Caco-2 (cell line): ENCODE measurements around the gene RAD51D. TPM values are rescaled to one million over a fixed set of nuclear protein-coding genes. Genes with fewer than 3 reads are reported as not detected.

ENCODE experiments used
- BruUV-seq: library from RNA; stranded (reverse); fragments of 400-500 nt; replicated peaks from 2 replicates; lab custom pipeline; 2021; lab: Mats Ljungman, UMichigan
- CTCF ChIA-PET: fragments of 300-600 bp; sonication (Branson Sonifier 250); formaldehyde crosslinking; loops from one replicate; lab custom pipeline; 2022; ENCODE audit warnings: antibody characterized with exemption; lab: Charles Lee
- POLR2A ChIA-PET: fragments of 300-600 bp; sonication (Branson Sonifier 250); formaldehyde crosslinking; loops from one replicate; lab custom pipeline; 2022; ENCODE audit warnings: antibody characterized with exemption; lab: Charles Lee
- DNase-seq, 2 experiments: peaks; one replicate each; pipeline versions ENCODE4 v3.0.0 to v3.0.0-alpha.2; 2020 to 2022
- H3K27me3 ChIP-seq: replicated peaks from 2 replicates; pipeline ENCODE4 v1.6.0; 2011; ENCODE audit warnings: low read length; ENCODE audit not compliant: control insufficient read depth, insufficient read depth
- H3K36me3 ChIP-seq: 2 replicates; pipeline ENCODE4 v1.5.1; 2011; ENCODE audit warnings: low read length; ENCODE audit not compliant: control insufficient read depth, insufficient read depth
- H3K4me1 ChIP-seq: fragments of 250-450 bp; sonication (Bioruptor Pico); 2 replicates; pipeline ENCODE4 v1.5.1; 2020; ENCODE audit warnings: mild to moderate bottlenecking
- H3K4me3 ChIP-seq: 2 replicates; pipeline ENCODE4 v1.5.1; 2011; ENCODE audit warnings: low read depth, mild to moderate bottlenecking, control low read depth, low read length
- H3K9me3 ChIP-seq: fragments of 250-450 bp; sonication (Bioruptor Pico); 2 replicates; pipeline ENCODE4 v1.5.1; 2020; ENCODE audit warnings: mild to moderate bottlenecking, moderate library complexity
- H3K27ac Mint-ChIP-seq: one replicate; pipeline ENCODE4 v1.8.0; 2022; ENCODE audit warnings: mixed read lengths; ENCODE audit not compliant: unreplicated experiment
- H3K27me3 Mint-ChIP-seq: one replicate; pipeline ENCODE4 v1.8.0; 2022; ENCODE audit warnings: mixed read lengths; ENCODE audit not compliant: insufficient read depth, unreplicated experiment
- H3K36me3 Mint-ChIP-seq: one replicate; pipeline ENCODE4 v1.8.0; 2022; ENCODE audit warnings: mild to moderate bottlenecking, mixed read lengths; ENCODE audit not compliant: insufficient read depth, unreplicated experiment
- H3K4me1 Mint-ChIP-seq: one replicate; pipeline ENCODE4 v1.8.0; 2022; ENCODE audit warnings: low read depth, mixed read lengths; ENCODE audit not compliant: unreplicated experiment
- H3K4me3 Mint-ChIP-seq: one replicate; pipeline ENCODE4 v1.8.0; 2022; ENCODE audit warnings: mild to moderate bottlenecking, moderate library complexity, mixed read lengths; ENCODE audit not compliant: unreplicated experiment
- H3K9me3 Mint-ChIP-seq: one replicate; pipeline ENCODE4 v1.8.0; 2022; ENCODE audit warnings: mixed read lengths; ENCODE audit not compliant: unreplicated experiment
- CTCF ChIP-seq, 2 experiments: fragments of 200-600 bp in 1 of 2; IDR thresholded peaks; 1 replicate in 1 of 2; 2 replicates in 1 of 2; pipeline versions ENCODE4 v1.5.1 to v1.8.0; 2011 to 2022; ENCODE audit warnings: antibody characterized with exemption in 1 of 2, control low read depth in 1 of 2, inconsistent platforms in 1 of 2, low read depth in 1 of 2, low read length in 1 of 2, mild to moderate bottlenecking in 1 of 2, moderate library complexity in 1 of 2; ENCODE audit not compliant: insufficient read depth in 1 of 2, severe bottlenecking in 1 of 2, unreplicated experiment in 1 of 2
- intact Hi-C: fragments of 100-400 bp; cut with micrococcal nuclease; formaldehyde crosslinking; loops from one replicate; pipeline ENCODE4 v1.10.0; 2022; ENCODE audit not compliant: unreplicated experiment
- total RNA-seq: library from RNA; stranded (reverse); gene quantifications from 2 replicates; pipeline ENCODE4 v1.2.3, GENCODE V29; 2022

RAD51D gene
- total RNA-seq, 1 experiment from 2014 or later = 31.8 TPM

GRCh38 chr17:35084987-35085386, 34.7 kb downstream of the RAD51D start:
- ChIA-PET CTCF (interaction anchor here (0.6 kb wide), 1 partner anchor 15 kb away, joined by 3 read pairs; no protein-coding TSS in a partner anchor), POLR2A (no interaction called here)
- no peak for DNase-seq
- no peak overlapping the region for H3K27ac Mint-ChIP-seq
- intact Hi-C loops = no loop called here
- peaks cover 6% of the 10 kb centered on the region for H3K36me3 Mint-ChIP-seq
- TF ChIP-seq CTCF (IDR thresholded peaks at IDR 0.05; ENCODE audit: insufficient read depth in 1 of 2, low read depth in 1 of 2, low read length in 1 of 2, severe bottlenecking in 1 of 2, unreplicated experiment in 1 of 2) = no peak
- no peak overlapping the region for H3K4me3 ChIP-seq
- H3K4me1 ChIP-seq = peaks cover 26% of the 10 kb centered on the region
- H3K4me1 Mint-ChIP-seq = peaks cover 28% of the 10 kb centered on the region
- no peaks in the 10 kb centered on the region for H3K9me3 ChIP-seq
- H3K9me3 Mint-ChIP-seq = no peaks in the 10 kb centered on the region
- H3K36me3 ChIP-seq = no peaks in the 10 kb centered on the region
- no peaks in the 10 kb centered on the region for H3K27me3 Mint-ChIP-seq
- H3K27me3 ChIP-seq = no peaks in the 10 kb centered on the region
- H3K4me3 Mint-ChIP-seq = no peak overlapping the region
- BruUV-seq = no TSS peak

DNA sequence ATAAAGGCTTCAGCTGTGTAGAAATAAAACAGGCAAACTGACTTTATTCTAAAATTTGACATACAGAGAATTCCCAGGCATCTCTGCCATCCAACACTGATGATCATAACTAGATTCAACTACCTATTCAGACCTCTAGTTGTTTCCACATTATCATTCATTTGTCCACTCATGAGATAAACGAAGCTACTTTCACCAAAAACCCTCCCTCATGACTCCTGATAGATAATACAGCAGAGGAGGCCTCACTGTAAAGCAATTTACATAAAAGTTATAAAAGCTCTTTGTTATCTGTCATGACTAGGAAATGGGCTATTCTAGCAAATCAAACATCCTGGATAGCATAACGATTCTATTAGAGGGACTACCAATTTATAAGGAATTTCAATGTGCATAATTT, 36.6 kb downstream of the RAD51D start:
- H3K4me1 Mint-ChIP-seq = peaks cover 35% of the 10 kb centered on the region
- H3K27ac Mint-ChIP-seq = no peak overlapping the region
- BruUV-seq = no TSS peak
- no peaks in the 10 kb centered on the region for H3K27me3 Mint-ChIP-seq
- no peaks in the 10 kb centered on the region for H3K9me3 Mint-ChIP-seq
- POLR2A ChIA-PET = no interaction called here
- H3K36me3 Mint-ChIP-seq = peaks cover 6% of the 10 kb centered on the region
- DNase-seq = no peak
- Histone ChIP-seq H3K36me3 (no peaks in the 10 kb centered on the region), H3K9me3 (no peaks in the 10 kb centered on the region), H3K4me1 (peaks cover 38% of the 10 kb centered on the region), H3K27me3 (no peaks in the 10 kb centered on the region), H3K4me3 (no peak overlapping the region)
- H3K4me3 Mint-ChIP-seq = no peak overlapping the region
- TF ChIP-seq CTCF (IDR thresholded peaks at IDR 0.05; ENCODE audit: insufficient read depth in 1 of 2, low read depth in 1 of 2, low read length in 1 of 2, severe bottlenecking in 1 of 2, unreplicated experiment in 1 of 2) = no peak
- intact Hi-C loops = no loop called here
- CTCF ChIA-PET = no interaction called here

DNA sequence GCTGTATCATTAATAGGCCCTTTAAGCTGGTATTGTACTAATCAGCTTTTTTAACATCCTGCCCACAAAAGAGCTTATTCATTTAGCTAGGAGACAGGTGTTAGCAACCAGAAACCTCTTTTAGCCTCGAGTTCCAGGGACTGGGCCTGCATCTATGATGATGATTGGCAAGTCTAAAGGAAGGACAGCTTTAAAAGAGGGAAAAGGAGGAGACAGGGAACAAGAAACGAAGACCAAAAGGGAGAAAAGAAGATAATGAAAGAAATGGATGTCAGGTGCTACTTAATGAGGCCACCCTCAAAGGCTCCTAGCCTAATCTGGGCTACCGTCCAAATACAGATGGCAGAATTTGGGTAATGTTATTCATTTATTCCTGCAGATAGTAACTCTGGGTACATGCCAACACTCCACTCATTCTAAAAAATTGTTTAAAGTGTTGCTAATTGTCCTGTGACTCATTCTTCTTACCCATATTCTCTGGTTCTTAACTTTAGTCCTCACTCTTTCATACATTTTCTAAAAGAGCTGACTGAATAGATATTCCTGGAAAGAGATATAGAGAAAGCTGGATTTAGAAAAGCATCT, 37.5 kb downstream of the RAD51D start:
- ChIA-PET POLR2A (no interaction called here), CTCF (no interaction called here)
- DNase-seq = no peak
- Mint-ChIP-seq H3K27me3 (no peaks in the 10 kb centered on the region), H3K27ac (no peak overlapping the region), H3K9me3 (no peaks in the 10 kb centered on the region), H3K36me3 (peaks cover 6% of the 10 kb centered on the region), H3K4me1 (peaks cover 33% of the 10 kb centered on the region), H3K4me3 (no peak overlapping the region)
- no peaks in the 10 kb centered on the region for H3K27me3 ChIP-seq
- TF ChIP-seq CTCF (IDR thresholded peaks at IDR 0.05; ENCODE audit: insufficient read depth in 1 of 2, low read depth in 1 of 2, low read length in 1 of 2, severe bottlenecking in 1 of 2, unreplicated experiment in 1 of 2) = no peak
- H3K4me3 ChIP-seq = no peak overlapping the region
- BruUV-seq = no TSS peak
- peaks cover 34% of the 10 kb centered on the region for H3K4me1 ChIP-seq
- intact Hi-C loops = no loop called here
- H3K9me3 ChIP-seq = no peaks in the 10 kb centered on the region
- no peaks in the 10 kb centered on the region for H3K36me3 ChIP-seq
